ENCODE data around the gene SLC16A11.
"Not testable (repeated sequence)": the region's sequence is repeated elsewhere in the genome, so short reads cannot be mapped to it uniquely, and the experiment has no call there.

The SLC16A11 gene

DNA sequence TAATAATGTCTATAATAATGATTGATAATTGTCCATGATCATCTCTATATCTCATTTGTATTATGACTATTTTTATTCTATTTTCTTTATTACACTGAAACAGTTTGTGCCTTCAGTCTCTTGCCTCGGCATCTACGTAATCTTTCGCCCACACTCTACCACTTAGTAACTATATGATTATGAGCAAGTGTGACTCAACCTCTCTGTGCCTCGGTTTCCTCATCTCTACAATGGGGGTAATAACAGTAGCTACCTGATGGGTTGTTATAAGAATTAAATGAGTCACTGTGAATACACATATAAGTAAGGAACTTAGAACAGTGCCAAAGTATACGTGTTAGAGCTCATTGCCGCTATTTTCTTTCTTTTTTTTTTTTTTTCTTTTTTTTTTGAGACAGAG, 3.7 kb upstream of the SLC16A11 start:
- no CpG with 5 or more reads among the region's 6 CpGs for WGBS, 2 donors (ENCODE audit: extremely low coverage in 2 of 2, insufficient read length in 2 of 2, insufficient replicate concordance in 1 of 2)
- H4K8ac ChIP-seq (ENCODE audit: low read depth, low read length), result no peak overlapping the region

DNA sequence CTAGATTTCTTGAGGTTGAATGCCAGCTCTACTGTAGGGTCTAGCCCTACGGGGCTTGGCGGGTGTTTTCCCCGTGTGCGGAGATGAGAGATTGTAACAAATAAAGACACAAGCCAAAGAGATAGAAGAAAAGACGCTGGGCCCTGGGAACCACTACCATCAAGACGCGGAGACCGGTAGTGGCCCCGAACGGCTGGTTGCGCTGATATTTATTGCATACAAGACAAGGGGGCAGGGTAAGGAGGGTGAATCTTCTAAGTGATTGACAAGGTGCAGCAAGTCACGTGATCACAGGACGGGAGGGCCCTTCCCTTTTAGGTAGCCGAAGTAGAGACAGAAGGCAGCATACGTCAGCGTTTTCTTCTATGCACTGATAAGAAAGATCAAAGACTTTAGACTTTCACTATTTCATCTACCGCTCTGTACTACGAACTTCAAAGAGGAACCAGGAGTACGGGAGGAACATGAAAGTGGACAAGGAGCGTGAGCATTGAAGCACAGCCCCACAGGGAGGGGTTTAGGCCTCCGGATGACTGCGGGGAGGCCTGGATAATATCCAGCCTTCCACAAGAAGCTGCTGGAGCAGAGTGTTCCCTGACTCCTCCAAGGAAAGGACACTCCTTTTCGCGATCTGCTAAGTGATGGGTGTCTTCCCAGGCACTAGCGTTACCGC, 3.0 kb upstream of the SLC16A11 start:
- H2AK5ac ChIP-seq (ENCODE audit: low read depth, low read length); DNase-seq (ENCODE audit: low spot score); H2BK12ac ChIP-seq (ENCODE audit: low read length); H2BK15ac ChIP-seq (ENCODE audit: low read length); H3K4ac ChIP-seq (ENCODE audit: low read length); H4K91ac ChIP-seq (ENCODE audit: low read depth, low read length, poor library complexity); H3K79me1 ChIP-seq (ENCODE audit: low read depth, low read length); H4K8ac ChIP-seq (ENCODE audit: low read depth, low read length); H3K9me3 ChIP-seq (replicated peaks in 1 of 2; ENCODE audit: control insufficient read depth in 2 of 2, insufficient read depth in 1 of 2, low read depth in 1 of 2, low read length in 2 of 2); H3K18ac ChIP-seq (ENCODE audit: low read length); H3K23ac ChIP-seq (ENCODE audit: low read depth, low read length, poor library complexity); H3K36me3 ChIP-seq (replicated peaks in 1 of 2; ENCODE audit: control insufficient read depth in 2 of 2, insufficient read depth in 2 of 2, low read length in 2 of 2); H3K9ac ChIP-seq (ENCODE audit: low read depth, low read length, poor library complexity); H2BK120ac ChIP-seq (ENCODE audit: low read depth, low read length); H3K27ac ChIP-seq (replicated peaks; ENCODE audit: low read length); H3K14ac ChIP-seq (ENCODE audit: low read length); H2BK5ac ChIP-seq (ENCODE audit: low read length): not testable (repeated sequence)
- H3K4me1 ChIP-seq (ENCODE audit: control insufficient read depth in 2 of 2, insufficient read depth in 1 of 2, low read depth in 1 of 2, low read length in 2 of 2), result peaks cover 8 to 22% of the 10 kb centered on the region in 2 donors
- no CpG with 5 or more reads among the region's 26 CpGs for WGBS, 2 donors (ENCODE audit: extremely low coverage in 2 of 2, insufficient read length in 2 of 2, insufficient replicate concordance in 1 of 2)
- peak overlapping the region; percentile 76 for H2AFZ ChIP-seq (ENCODE audit: low read length)
- H3K4me3 ChIP-seq (ENCODE audit: low read length in 2 of 2), result peak overlapping the region in 1 of 2 donors; percentile 28
- H3K27me3 ChIP-seq (ENCODE audit: control insufficient read depth in 3 of 3, insufficient read depth in 3 of 3, low read depth in 1 of 3, low read length in 3 of 3), result peaks cover 0 to 41% (median 21%) of the 10 kb centered on the region in 3 experiments
- peak overlapping the region; percentile 57 for H3K4me2 ChIP-seq (ENCODE audit: insufficient read depth, low read length, poor library complexity, severe bottlenecking)

More for the DNA sequence above, 3.7 kb upstream of the SLC16A11 start:
- Histone ChIP-seq H2AK5ac (ENCODE audit: low read depth, low read length) (no peak overlapping the region), H3K23ac (ENCODE audit: low read depth, low read length, poor library complexity) (no peak overlapping the region), H3K4me1 (ENCODE audit: control insufficient read depth in 2 of 2, insufficient read depth in 1 of 2, low read depth in 1 of 2, low read length in 2 of 2) (peaks cover 8 to 20% of the 10 kb centered on the region in 2 donors), H3K14ac (ENCODE audit: low read length) (no peak overlapping the region), H3K4me3 (ENCODE audit: low read length in 2 of 2) (no peak overlapping the region), H2BK120ac (ENCODE audit: low read depth, low read length) (no peak overlapping the region), H3K4ac (ENCODE audit: low read length) (no peak overlapping the region), H3K79me1 (ENCODE audit: low read depth, low read length) (peaks cover 2% of the 10 kb centered on the region), H3K18ac (ENCODE audit: low read length) (no peak overlapping the region), H3K9me3 (replicated peaks in 1 of 2; ENCODE audit: control insufficient read depth in 2 of 2, insufficient read depth in 1 of 2, low read depth in 1 of 2, low read length in 2 of 2) (peaks cover 0 to 6% of the 10 kb centered on the region in 2 donors), H2AFZ (ENCODE audit: low read length) (no peak overlapping the region), H3K4me2 (ENCODE audit: insufficient read depth, low read length, poor library complexity, severe bottlenecking) (no peak overlapping the region), H3K27ac (replicated peaks; ENCODE audit: low read length) (no peak overlapping the region), H3K27me3 (ENCODE audit: control insufficient read depth in 3 of 3, insufficient read depth in 3 of 3, low read depth in 1 of 3, low read length in 3 of 3) (peaks cover 0 to 34% (median 17%) of the 10 kb centered on the region in 3 experiments), H4K91ac (ENCODE audit: low read depth, low read length, poor library complexity) (no peak overlapping the region), H3K9ac (ENCODE audit: low read depth, low read length, poor library complexity) (no peak overlapping the region), H2BK5ac (ENCODE audit: low read length) (no peak overlapping the region), H3K36me3 (replicated peaks in 1 of 2; ENCODE audit: control insufficient read depth in 2 of 2, insufficient read depth in 2 of 2, low read length in 2 of 2) (no peaks in the 10 kb centered on the region), H2BK15ac (ENCODE audit: low read length) (no peak overlapping the region), H2BK12ac (ENCODE audit: low read length) (no peak overlapping the region)
- DNase-seq (ENCODE audit: low spot score), result no peak

DNA sequence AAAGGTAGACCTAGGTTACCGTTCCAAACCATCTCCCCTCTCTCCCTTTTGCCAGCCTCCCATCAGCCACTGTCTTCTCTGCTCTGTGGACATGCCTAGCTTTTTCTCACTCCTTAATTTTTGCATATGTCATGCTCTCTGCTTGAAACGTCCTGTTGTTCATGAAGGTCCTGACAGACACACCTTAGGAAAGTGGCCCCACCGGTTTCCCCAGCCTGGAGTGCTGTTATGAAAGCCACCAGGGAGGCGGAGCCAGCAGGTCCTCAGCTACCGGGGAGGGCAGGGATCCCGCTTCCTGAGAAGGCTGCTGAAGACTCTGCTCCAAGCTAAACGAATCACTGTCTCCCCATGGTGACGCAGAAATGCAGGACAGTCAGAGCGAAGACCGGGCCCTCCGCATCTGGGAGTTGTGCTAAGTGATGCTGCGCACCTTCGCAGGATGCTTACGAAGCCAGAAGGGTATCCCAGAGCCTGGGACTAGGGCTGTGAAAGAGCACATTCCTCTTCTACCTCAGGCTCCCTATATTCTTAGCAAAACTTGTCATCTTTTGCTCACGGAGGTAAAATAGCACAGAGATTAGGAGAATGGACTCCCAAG, 2.3 kb upstream of the SLC16A11 start:
- Histone ChIP-seq H3K27ac (replicated peaks; ENCODE audit: low read length) (no peak overlapping the region), H3K27me3 (ENCODE audit: control insufficient read depth in 3 of 3, insufficient read depth in 3 of 3, low read depth in 1 of 3, low read length in 3 of 3) (peaks cover 0 to 45% (median 21%) of the 10 kb centered on the region in 3 experiments)
- no peak for DNase-seq (ENCODE audit: low spot score)

DNA sequence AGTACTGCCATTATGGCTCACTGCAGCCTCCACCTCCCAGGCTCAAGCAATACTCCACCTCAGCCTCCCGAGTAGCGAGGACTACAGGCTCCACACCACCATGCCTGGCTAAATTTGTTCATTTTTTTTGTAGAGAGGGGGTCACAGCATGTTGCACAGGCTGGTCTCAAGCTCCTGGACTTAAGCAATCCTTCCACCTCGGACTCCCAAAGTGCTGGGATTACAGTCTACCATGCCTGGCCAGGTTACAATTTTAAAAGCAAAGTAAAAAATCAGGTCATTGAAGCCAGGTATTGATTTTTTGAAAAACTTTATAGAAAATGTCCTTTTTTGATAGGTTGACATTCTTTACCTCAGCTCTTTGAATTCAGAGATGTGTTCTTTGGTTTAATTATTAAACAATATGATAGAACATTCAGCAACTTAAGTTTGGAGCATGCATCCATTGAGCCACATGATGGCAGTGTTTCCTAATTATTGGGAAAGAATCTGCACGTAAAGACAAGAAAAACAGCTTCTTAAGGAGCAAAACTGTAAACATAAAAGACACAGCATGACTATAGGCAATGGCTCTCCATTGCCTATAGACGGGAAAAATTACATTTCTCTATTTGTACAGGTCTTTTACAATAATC, 1.7 kb upstream of the SLC16A11 start:
- H3K36me3 ChIP-seq (replicated peaks in 1 of 2; ENCODE audit: control insufficient read depth in 2 of 2, insufficient read depth in 2 of 2, low read length in 2 of 2), result no peaks in the 10 kb centered on the region
- no peak overlapping the region for H3K27ac ChIP-seq (replicated peaks; ENCODE audit: low read length)
- WGBS, 2 donors (ENCODE audit: extremely low coverage in 2 of 2, insufficient read length in 2 of 2, insufficient replicate concordance in 1 of 2), result no CpG with 5 or more reads among the region's 5 CpGs
- H3K27me3 ChIP-seq (ENCODE audit: control insufficient read depth in 3 of 3, insufficient read depth in 3 of 3, low read depth in 1 of 3, low read length in 3 of 3), result peaks cover 0 to 45% (median 21%) of the 10 kb centered on the region in 3 experiments
- no peak overlapping the region for H3K4me2 ChIP-seq (ENCODE audit: insufficient read depth, low read length, poor library complexity, severe bottlenecking)
- peaks cover 13 to 24% of the 10 kb centered on the region in 2 donors for H3K4me1 ChIP-seq (ENCODE audit: control insufficient read depth in 2 of 2, insufficient read depth in 1 of 2, low read depth in 1 of 2, low read length in 2 of 2)
- H3K18ac ChIP-seq (ENCODE audit: low read length), result no peak overlapping the region
- H2BK5ac ChIP-seq (ENCODE audit: low read length), result no peak overlapping the region
- no peak overlapping the region for H2BK15ac ChIP-seq (ENCODE audit: low read length)
- no peak overlapping the region for H4K91ac ChIP-seq (ENCODE audit: low read depth, low read length, poor library complexity)
- DNase-seq (ENCODE audit: low spot score), result peak; percentile 71
- no peak overlapping the region for H3K23ac ChIP-seq (ENCODE audit: low read depth, low read length, poor library complexity)
- H3K4me3 ChIP-seq (ENCODE audit: low read length in 2 of 2), result no peak overlapping the region
- peak overlapping the region; percentile 76 for H2AFZ ChIP-seq (ENCODE audit: low read length)
- H3K79me1 ChIP-seq (ENCODE audit: low read depth, low read length), result peaks cover 2% of the 10 kb centered on the region
- no peak overlapping the region for H3K4ac ChIP-seq (ENCODE audit: low read length)
- H2AK5ac ChIP-seq (ENCODE audit: low read depth, low read length), result no peak overlapping the region
- H2BK12ac ChIP-seq (ENCODE audit: low read length), result no peak overlapping the region
- H3K9me3 ChIP-seq (replicated peaks in 1 of 2; ENCODE audit: control insufficient read depth in 2 of 2, insufficient read depth in 1 of 2, low read depth in 1 of 2, low read length in 2 of 2), result peaks cover 0 to 6% of the 10 kb centered on the region in 2 donors
- H4K8ac ChIP-seq (ENCODE audit: low read depth, low read length), result no peak overlapping the region
- H3K14ac ChIP-seq (ENCODE audit: low read length), result no peak overlapping the region
- H3K9ac ChIP-seq (ENCODE audit: low read depth, low read length, poor library complexity), result no peak overlapping the region
- H2BK120ac ChIP-seq (ENCODE audit: low read depth, low read length), result no peak overlapping the region

More for the DNA sequence above, 2.3 kb upstream of the SLC16A11 start:
- Histone ChIP-seq H3K4ac (ENCODE audit: low read length) (no peak overlapping the region), H3K23ac (ENCODE audit: low read depth, low read length, poor library complexity) (no peak overlapping the region), H2BK5ac (ENCODE audit: low read length) (no peak overlapping the region), H2BK15ac (ENCODE audit: low read length) (no peak overlapping the region), H3K14ac (ENCODE audit: low read length) (no peak overlapping the region), H3K4me2 (ENCODE audit: insufficient read depth, low read length, poor library complexity, severe bottlenecking) (peak overlapping the region; percentile 57), H2BK120ac (ENCODE audit: low read depth, low read length) (no peak overlapping the region), H3K9me3 (replicated peaks in 1 of 2; ENCODE audit: control insufficient read depth in 2 of 2, insufficient read depth in 1 of 2, low read depth in 1 of 2, low read length in 2 of 2) (peaks cover 0 to 6% of the 10 kb centered on the region in 2 donors), H4K8ac (ENCODE audit: low read depth, low read length) (no peak overlapping the region), H3K18ac (ENCODE audit: low read length) (no peak overlapping the region), H3K4me1 (ENCODE audit: control insufficient read depth in 2 of 2, insufficient read depth in 1 of 2, low read depth in 1 of 2, low read length in 2 of 2) (peaks cover 13 to 24% of the 10 kb centered on the region in 2 donors), H3K9ac (ENCODE audit: low read depth, low read length, poor library complexity) (no peak overlapping the region), H4K91ac (ENCODE audit: low read depth, low read length, poor library complexity) (no peak overlapping the region), H3K36me3 (replicated peaks in 1 of 2; ENCODE audit: control insufficient read depth in 2 of 2, insufficient read depth in 2 of 2, low read length in 2 of 2) (no peaks in the 10 kb centered on the region), H2AFZ (ENCODE audit: low read length) (peak overlapping the region; percentile 76), H2AK5ac (ENCODE audit: low read depth, low read length) (no peak overlapping the region), H3K79me1 (ENCODE audit: low read depth, low read length) (peaks cover 2% of the 10 kb centered on the region), H2BK12ac (ENCODE audit: low read length) (no peak overlapping the region), H3K4me3 (ENCODE audit: low read length in 2 of 2) (peak overlapping the region; percentile 28 to 47)
- WGBS, 2 donors (ENCODE audit: extremely low coverage in 2 of 2, insufficient read length in 2 of 2, insufficient replicate concordance in 1 of 2), result no CpG with 5 or more reads among the region's 15 CpGs
